GM12875 (cell line): ENCODE data around the gene NUBP1.

Source experiments
- H3K4me3 ChIP-seq: one replicate; pipeline ENCODE4 v1.5.1; 2011; ENCODE audit warnings: low read depth, low read length, control low read depth
- CTCF ChIP-seq: IDR thresholded peaks from 2 replicates; pipeline ENCODE4 v1.5.1; 2011; ENCODE audit warnings: low read depth, mild to moderate bottlenecking, control low read depth, inconsistent platforms, low read length, moderate library complexity, borderline replicate concordance; ENCODE audit not compliant: insufficient read depth

The NUBP1 gene

GRCh38 chr16:10808218-10808617 is 64.6 kb downstream of the NUBP1 start:
- H3K4me3 ChIP-seq, result no peak overlapping the region
- TF ChIP-seq CTCF, result no peak

- TF ChIP-seq CTCF, result no peak
- no peak overlapping the region for H3K4me3 ChIP-seq
Observed at GRCh38 chr16:10808850-10809249, 65.2 kb downstream of the NUBP1 start.

GRCh38 chr16:10809706-10810105 is 66.1 kb downstream of the NUBP1 start:
- no peak overlapping the region for H3K4me3 ChIP-seq
- TF ChIP-seq CTCF, result no peak

GRCh38 chr16:10812312-10813098 is 68.9 kb downstream of the NUBP1 start:
- no peak overlapping the region for H3K4me3 ChIP-seq
- TF ChIP-seq CTCF, result no peak

GRCh38 chr16:10813099-10813455 is 69.4 kb downstream of the NUBP1 start:
- TF ChIP-seq CTCF, result no peak
- no peak overlapping the region for H3K4me3 ChIP-seq

- no peak for TF ChIP-seq CTCF
- no peak overlapping the region for H3K4me3 ChIP-seq
Observed at GRCh38 chr16:10817514-10817913, 73.9 kb downstream of the NUBP1 start.
